SH-SY5Y (cell line): ENCODE results near the gene JAK2.

Experiments used
- GATA2 ChIP-seq: IDR thresholded peaks from 2 replicates; pipeline ENCODE4 v1.6.1; 2011; ENCODE audit warnings: mild to moderate bottlenecking, low read depth, low read length
- GATA3 ChIP-seq: IDR thresholded peaks from 2 replicates; pipeline ENCODE4 v1.6.1; 2011; ENCODE audit warnings: low read depth, mild to moderate bottlenecking, low read length, moderate library complexity

- TF ChIP-seq GATA3 (no peak), GATA2 (no peak)
Observed at GRCh38 chr9:5072871-5073270, 87.8 kb downstream of the JAK2 start.
